HG03025 (cell line): ENCODE data around the gene ZBTB44.
"Not testable (repeated sequence)": the region's sequence is repeated elsewhere in the genome, so short reads cannot be mapped to it uniquely, and the experiment has no call there.

Source experiments
- ATAC-seq: cut with Tn5 transposase; IDR thresholded peaks from one replicate; pipeline ENCODE4 v1.9.1; 2021; ENCODE audit warnings: mild to moderate bottlenecking, moderate library complexity; ENCODE audit not compliant: unreplicated experiment, low FRiP score

The ZBTB44 gene

GRCh38 chr11:130251763-130252162 is 63.0 kb downstream of the ZBTB44 start:
- ATAC-seq = not testable (repeated sequence)

DNA sequence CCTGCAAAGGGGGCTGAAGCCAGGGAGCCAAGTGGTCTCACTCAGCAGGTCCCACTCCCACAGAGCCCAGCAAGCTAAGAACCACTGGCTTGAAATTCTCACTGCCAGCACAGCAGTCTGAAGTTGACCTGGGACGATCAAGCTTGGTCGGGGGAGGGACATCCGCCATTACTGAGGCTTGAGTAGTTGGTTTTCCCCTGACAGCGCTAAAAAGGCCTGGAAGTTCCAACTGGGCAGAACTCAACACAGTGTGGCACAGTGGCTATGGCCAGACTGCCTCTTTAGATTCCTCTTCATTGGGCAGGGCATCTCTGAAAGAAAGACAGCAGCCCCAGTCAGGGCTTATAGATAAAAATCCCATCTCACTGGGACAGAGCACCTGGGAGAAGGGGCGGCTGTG is 64.8 kb downstream of the ZBTB44 start:
- not testable (repeated sequence) for ATAC-seq

- no peak for ATAC-seq
Measured at GRCh38 chr11:130249371-130249770, 65.3 kb downstream of the ZBTB44 start.

DNA sequence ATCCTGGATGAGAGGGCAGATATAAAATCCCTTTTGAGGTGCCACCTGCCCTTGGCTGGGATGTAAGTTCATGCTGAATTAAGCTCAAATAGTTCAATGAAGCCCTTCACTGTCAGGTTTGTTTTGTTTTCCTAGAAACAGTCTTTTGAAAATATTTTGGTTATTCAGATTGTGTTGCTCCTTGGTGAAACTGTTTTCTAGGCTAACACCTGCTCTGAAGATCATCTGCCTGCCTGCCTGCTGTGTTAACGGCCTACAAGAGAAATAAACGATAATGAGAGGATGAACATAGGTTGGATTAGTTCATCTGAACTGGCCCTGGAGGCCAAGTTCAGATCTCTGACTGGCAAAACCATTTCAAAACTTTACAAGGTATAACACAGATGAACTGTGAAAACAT is 67.4 kb downstream of the ZBTB44 start:
- no peak for ATAC-seq

DNA sequence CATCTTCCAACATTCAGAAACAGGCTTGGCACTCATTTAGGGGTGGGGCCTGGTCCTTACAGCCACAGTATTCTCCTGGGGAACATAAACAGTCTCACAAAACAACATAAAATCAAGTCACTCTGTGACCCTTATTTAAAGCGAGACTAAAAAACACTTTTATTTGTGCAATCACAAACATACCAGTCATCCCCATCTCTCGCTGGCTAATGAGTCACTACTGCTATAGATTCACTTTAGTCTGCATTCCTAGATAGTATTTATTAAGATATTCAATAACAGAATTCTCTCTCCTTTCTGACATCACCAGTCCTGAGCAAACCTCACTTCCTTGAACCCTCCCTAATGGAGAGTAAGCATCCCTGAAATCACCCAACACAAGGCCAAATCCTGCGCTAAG is 68.0 kb downstream of the ZBTB44 start:
- no peak for ATAC-seq

- ATAC-seq = no peak
Measured at GRCh38 chr11:130246270-130246669, 68.4 kb downstream of the ZBTB44 start.

DNA sequence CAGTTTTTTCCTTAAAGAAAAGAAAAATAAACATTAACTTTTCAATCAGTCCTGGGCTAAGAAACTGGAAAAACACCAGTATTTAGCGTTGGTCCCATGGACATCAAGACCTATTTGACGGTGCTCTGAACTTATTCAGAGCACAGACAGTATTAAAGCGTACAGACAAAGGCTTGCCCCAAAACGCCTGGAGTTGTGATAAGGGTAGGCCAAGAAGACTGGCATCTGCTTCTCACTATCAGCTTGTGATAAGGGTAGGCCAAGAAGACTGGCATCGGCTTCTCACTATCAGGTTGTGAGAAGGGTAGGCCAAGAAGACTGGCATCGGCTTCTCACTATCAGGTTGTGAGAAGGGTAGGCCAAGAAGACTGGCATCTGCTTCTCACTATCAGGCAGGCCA is 69.3 kb downstream of the ZBTB44 start:
- ATAC-seq = not testable (repeated sequence)

GRCh38 chr11:130244848-130245247 is 69.9 kb downstream of the ZBTB44 start:
- no peak for ATAC-seq

DNA sequence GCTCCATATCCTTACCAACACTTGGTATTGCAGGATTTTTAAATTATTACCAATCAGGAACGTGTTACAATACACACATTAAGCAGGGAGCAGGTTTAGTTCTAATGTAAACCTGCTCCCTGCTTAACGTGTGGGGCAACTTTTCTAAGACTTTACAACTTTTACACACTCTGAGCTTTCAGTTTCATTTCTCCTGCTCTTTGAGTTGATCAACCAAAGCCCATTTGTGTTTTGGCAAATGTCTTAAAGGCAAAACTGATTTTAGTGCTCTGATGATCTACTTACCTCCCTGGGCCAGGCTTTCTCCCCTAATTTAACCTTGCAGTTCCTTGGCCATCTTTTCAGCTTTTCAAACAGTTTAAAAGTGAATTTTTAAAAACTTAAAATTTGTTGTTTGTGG is 70.9 kb downstream of the ZBTB44 start:
- ATAC-seq = peak; percentile 63

GRCh38 chr11:130241713-130242112 is 73.0 kb downstream of the ZBTB44 start:
- ATAC-seq = no peak

GRCh38 chr11:130237282-130238006 is 77.3 kb downstream of the ZBTB44 start:
- ATAC-seq = peak; percentile 61

- ATAC-seq = no peak
Measured at GRCh38 chr11:130234315-130234714, 80.4 kb downstream of the ZBTB44 start.

GRCh38 chr11:130233888-130234287 is 80.8 kb downstream of the ZBTB44 start:
- not testable (repeated sequence) for ATAC-seq

- not testable (repeated sequence) for ATAC-seq
Measured at GRCh38 chr11:130233486-130233885, 81.2 kb downstream of the ZBTB44 start.

DNA sequence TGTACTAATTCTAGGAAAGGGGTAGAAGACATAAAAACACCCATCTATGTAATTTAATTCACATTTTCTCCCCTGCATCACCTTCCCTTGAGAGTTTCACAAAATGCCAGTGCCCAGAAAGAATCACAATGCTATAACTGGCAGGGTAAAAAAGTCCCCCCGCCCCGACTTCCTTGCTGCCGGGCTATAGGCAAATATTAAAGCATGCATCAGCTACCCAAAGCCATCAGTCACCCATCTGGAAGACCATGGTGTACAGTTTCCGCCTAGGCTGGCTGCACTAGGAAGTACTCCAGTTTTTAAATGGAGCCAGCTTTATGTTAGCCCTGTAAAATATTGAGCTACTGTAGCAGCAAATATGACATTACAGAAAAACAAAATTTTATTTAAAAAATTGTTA is 87.3 kb downstream of the ZBTB44 start:
- ATAC-seq = no peak

- no peak for ATAC-seq
Measured at GRCh38 chr11:130223291-130223971, 91.3 kb downstream of the ZBTB44 start.

DNA sequence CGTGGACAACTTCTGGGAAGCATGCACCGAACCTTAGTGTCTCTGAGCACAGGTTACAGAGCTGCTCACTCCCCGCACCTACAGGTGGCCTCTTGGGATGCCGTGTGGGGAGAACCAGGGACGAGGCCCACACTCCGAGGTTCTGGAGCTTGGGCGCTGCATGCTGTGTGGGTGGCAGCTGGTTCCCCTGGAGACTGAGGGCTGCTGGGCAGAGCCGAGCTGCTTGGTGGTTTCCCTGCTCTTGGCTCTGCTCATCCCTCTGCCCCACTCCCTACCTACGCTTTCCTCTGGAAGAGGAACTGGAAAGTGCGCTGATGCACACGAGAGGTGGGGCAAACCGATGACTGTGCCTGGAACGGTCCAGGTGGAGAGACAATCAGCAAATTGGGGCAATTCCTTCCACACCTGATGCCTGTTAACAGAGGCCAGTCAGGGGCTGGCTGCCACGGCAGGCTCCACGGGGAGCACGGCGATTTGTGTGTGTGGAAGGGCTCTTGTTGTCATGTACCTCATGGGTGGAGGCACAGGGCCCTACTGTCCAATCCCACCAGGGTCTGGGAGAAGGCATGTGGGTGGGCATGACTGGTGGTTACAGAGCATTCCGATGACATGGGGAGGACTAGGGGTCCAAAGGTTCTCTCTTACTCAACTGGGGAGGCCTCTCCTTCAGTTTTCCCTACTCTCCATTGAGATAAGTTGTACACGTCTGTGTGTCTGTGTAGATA is 94.2 kb downstream of the ZBTB44 start:
- ATAC-seq = no peak

- ATAC-seq = no peak
Measured at GRCh38 chr11:130219148-130219547, 95.6 kb downstream of the ZBTB44 start.

DNA sequence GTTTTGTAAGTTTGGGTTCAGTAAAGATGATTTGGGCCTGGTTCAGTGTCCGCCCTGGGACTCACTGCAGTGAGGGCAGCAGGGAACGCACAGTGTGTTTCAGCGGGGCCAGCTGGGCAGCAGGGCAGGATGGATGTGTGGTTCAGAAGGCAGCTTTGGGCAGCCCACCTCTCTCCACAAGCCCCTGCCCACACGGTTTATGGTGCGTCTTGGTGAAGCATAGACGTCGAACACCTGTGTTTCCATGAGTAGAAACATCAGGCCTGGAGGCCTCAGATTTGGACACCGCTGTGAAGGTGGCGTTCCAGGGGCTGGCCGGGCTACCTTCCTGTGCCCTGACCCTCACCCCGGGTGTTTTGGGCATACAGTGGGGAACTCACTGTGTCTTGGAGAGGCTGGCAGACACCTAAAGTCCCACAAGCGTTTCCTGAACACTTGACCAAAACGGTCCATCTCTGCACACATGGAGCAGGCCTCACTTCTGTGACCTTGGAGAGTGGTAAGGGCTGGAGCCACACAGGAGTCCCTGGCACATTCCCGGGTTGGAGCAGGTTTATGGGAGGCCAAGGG is 96.1 kb downstream of the ZBTB44 start:
- ATAC-seq = no peak

DNA sequence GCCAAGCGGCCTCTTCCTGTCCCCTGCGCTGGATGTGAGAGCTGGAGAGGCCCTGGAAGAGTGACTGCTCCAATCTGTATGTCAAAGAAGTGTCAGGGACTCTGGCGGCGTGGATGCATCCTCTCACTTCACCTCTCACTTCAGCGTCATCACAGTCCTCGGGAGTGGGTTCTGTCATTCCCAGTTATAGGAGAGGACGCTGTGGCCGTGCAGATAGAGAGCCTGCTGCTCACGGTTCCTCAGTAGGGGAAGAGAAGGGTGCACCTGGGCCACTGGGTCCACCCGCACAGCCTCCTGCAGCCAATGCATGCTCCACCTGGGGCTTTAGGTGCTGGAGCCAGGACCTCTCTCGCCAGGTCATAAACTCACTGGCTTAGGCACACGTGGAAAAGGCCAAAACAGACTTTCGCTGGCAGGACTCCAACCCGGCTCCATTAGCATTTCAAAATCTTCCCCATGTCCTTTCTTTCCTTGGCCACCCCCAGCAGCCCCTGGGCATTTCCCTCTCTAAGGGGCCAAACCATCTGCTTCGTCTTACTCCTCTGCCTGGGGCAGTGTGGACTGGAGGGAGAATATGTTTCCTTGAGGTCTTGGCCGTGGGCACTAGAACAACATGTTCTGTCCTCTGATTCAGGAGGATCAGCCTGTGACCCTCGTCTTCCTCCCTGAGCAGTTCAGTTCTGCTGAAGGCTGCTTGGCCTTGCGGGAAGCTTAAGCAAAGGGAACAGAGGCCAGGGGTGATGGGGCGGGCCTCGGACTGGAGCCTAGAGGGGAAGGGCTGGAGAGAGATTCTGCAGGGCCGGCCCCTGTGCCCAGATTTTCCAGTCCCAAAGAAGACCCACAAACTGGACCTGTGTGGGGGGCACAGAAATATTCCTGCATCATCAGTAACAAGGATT is 97.3 kb downstream of the ZBTB44 start:
- ATAC-seq = no peak
